ENCODE measurements around the gene RANBP1. TPM values are rescaled to one million over a fixed set of nuclear protein-coding genes. Genes with fewer than 3 reads are reported as not detected.

Gene RANBP1
- polyA plus RNA-seq, 1 donor from 2014 or later, result 110 TPM

DNA sequence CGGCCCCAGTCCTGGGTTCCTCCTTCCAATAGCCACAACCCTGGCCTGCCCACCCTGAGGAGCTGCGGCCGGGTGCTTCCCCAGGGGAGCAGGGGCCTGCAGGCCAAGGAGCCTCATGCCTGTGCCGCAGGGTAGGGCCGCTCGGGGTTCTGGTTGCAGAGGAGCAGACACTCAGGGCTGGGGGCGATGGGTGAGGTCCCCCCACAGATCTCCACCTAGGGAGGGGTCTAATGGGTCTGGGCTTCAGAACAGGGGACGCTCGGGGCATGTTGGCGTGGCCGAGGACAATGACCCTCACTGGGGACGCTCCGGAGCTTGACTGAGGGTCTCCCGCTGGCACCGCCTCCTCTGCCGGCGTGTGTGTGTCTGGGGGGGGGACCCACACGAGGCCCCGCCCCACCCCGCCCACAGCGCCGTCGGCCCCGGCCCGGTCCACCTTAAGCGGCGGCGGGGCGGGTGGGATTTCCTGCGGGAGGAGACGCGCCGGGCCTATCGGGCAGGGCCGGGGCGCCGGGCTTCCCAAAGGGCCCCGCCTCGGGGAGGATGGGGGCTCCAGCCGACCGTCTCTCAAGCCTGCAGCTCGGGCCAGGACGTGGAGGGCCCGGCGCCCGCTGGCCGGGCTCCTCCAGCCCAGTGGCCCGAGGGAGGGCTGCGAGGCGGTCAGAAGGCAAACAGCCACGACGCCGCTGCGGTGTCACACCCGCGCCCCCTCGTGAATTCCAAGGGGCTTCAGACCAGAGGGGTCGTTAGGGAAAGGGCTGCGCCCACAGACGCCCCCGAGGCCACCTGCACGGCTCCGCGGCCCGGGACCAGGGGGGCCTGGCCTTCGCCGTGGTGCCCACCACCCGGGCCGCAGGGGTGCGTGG is 15.1 kb downstream of the RANBP1 start:
- no peaks in the 10 kb centered on the region for H3K27me3 Mint-ChIP-seq
- H3K4me1 Mint-ChIP-seq, result peaks cover 3 to 7% (median 4%) of the 10 kb centered on the region in 3 donors
- H3K9me3 Mint-ChIP-seq, result no peaks in the 10 kb centered on the region
- peak overlapping the region; percentile 65 to 83 (median 80) for H3K4me3 Mint-ChIP-seq
- no peaks in the 10 kb centered on the region for H3K36me3 Mint-ChIP-seq
- peak overlapping the region in 2 of 3 donors; percentile 78 to 79 for H3K27ac Mint-ChIP-seq

DNA sequence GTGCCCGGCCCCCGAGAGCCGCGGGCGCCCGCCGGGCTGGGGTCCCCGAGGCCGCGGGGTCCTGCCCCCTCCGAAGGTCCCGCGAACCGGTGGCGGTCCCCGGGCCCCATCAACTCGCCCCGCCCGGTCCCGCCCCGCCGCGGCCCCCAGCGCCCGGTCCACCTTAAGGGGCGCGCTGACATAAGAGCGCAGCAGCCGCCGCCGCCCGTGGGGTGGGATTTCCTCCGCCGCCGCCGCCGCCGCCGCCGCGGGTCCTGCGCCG is 15.6 kb downstream of the RANBP1 start, which contains the start of gene ZDHHC8:
Gene ZDHHC8 (plus strand): TSS at position 208 of the 262 bp plus-strand sequence. CDS start 144 bp downstream, outside the sequence.
- Mint-ChIP-seq H3K9me3 (no peaks in the 10 kb centered on the region), H3K36me3 (no peaks in the 10 kb centered on the region), H3K4me3 (peak within 1 kb of the TSS; percentile 75 to 91 (median 82)), H3K27ac (peak within 1 kb of the TSS in 2 of 3 donors; percentile 31 to 78), H3K4me1 (peaks cover 4 to 11% (median 6%) of the 10 kb centered on the region in 3 donors), H3K27me3 (no peaks in the 10 kb centered on the region)

DNA sequence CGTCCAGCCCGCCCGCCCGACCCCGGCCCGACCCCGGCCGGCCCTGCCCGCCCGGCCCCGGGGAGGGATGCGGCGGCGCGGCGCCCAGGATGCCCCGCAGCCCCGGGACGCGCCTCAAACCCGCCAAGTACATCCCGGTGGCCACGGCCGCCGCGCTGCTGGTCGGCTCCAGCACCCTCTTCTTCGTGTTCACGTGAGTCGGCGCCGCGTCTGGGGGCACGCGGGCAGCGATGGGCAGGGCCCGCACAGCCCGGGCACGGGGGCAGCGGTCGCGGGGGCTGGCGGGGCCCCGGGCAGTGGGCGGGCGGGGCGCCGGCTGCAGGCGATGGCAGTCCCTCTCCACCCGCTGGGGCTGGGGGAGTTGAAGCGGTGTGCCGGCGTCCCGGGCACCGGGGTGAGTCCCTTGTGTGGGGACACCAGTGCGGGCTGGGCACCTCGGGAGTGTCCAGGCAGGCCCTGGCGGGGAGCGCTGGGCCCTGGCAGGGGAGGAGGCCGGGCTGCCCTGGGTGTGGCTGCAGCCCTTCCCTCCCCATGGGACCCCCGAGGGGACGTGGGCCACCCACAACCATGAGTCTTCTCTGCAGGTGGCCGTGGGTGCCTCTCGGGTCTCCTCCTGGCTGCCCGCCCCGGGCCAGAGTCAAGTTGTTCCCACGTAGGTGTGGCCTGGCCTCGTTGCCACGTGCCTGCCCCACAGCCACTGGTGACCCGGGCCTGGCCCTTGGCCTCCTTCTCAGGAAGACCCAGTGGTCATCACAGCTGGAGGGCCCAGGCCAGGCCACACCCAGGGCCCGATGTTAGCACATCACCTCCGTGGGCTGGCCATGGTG is 16.2 kb downstream of the RANBP1 start:
- H3K27ac Mint-ChIP-seq, result no peak overlapping the region
- no peaks in the 10 kb centered on the region for H3K36me3 Mint-ChIP-seq
- H3K4me3 Mint-ChIP-seq, result peak overlapping the region in 3 of 4 donors; percentile 75 to 91 (median 82)
- no peaks in the 10 kb centered on the region for H3K9me3 Mint-ChIP-seq
- no peaks in the 10 kb centered on the region for H3K27me3 Mint-ChIP-seq
- peaks cover 4 to 12% (median 6%) of the 10 kb centered on the region in 3 donors for H3K4me1 Mint-ChIP-seq

DNA sequence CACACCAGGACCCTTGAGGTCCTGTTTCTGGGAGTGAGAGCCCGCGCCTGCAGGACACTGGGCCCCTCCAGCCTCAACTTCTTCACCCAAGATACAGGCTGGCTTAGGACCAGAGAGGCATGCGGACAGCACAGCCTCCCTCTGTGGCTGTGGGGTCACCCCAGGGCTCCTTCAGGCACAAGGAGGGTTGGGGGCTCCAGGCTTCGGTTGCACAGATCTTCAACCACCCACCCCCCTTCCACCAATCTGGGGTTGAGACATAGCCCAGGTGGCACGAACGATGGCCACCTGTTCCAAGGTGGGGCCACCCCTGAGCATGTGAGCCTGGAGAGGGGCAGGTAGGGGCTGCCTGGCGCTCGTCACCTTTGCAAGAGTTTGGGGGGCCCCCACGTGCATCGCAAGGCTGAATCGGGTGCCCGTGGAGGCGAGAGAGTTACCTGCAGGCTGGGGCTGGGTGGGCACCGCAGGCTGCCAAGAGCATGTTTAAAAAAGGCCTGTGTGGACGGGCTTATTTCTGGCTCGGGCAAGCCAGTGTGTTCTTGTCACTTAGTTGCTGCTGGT is 16.9 kb downstream of the RANBP1 start:
- H3K4me1 Mint-ChIP-seq, result peaks cover 4 to 12% (median 10%) of the 10 kb centered on the region in 3 donors
- no peaks in the 10 kb centered on the region for H3K27me3 Mint-ChIP-seq
- H3K9me3 Mint-ChIP-seq, result no peaks in the 10 kb centered on the region
- peak overlapping the region; percentile 75 to 91 (median 86) for H3K4me3 Mint-ChIP-seq
- H3K36me3 Mint-ChIP-seq, result no peaks in the 10 kb centered on the region
- peak overlapping the region in 1 of 3 donors; percentile 31 for H3K27ac Mint-ChIP-seq

DNA sequence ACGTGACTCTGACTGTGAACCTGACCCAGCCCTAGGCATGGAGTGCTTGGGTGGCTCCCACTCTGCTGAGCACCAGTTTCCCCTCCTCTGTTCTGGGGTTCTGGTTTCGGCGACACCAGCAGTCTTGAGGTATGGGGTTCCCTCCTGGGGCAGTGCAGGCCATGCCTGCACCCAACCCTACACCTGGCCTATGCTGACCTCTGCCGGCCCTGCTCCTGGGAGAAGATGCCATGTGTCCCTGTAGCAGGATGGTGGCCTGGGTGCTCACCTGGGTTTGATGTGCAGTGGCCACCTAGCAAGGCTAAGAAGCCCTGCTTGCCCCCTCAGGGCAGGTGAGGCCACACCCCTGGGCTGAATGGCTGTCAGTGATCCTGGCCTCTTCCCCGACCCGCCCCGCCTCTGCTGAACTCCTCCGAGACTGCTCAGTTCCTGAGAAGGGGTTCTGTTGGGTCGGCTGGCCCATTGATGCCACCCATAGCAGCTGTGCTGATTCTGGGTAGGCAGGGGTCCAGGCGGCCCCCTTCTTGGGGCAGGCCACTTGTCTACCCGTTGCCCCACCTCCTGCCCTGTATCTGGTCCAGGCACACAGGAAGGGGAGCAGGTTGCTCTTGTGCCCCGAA is 18.1 kb downstream of the RANBP1 start:
- H3K4me1 Mint-ChIP-seq, result peaks cover 4 to 12% (median 10%) of the 10 kb centered on the region in 3 donors

DNA sequence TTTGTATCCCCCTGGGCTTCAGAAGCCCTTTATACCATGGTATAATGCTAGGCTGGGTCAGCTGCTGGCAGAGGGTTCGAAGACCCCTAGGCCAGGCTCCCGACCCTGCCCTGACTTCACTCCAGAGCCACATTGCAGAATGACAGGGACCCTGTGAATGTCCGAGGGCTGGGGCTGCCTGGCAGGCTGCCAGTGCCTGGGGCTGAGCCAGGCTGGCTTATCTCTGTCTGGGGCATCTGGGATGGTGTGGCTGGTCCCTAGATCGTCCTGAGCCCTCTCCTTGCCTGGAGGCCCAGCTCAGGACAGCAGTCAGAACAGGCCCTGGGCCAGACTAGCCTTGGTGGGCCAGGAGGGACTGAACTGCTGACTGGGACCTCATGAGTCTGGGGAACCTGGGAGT is 19.4 kb downstream of the RANBP1 start:
- H3K4me1 Mint-ChIP-seq, result peaks cover 4 to 11% (median 10%) of the 10 kb centered on the region in 3 donors
- H3K4me3 Mint-ChIP-seq, result peak overlapping the region in 1 of 4 donors; percentile 61
- no peaks in the 10 kb centered on the region for H3K9me3 Mint-ChIP-seq
- H3K27ac Mint-ChIP-seq, result no peak overlapping the region
- H3K36me3 Mint-ChIP-seq, result no peaks in the 10 kb centered on the region
- no peaks in the 10 kb centered on the region for H3K27me3 Mint-ChIP-seq

More for the DNA sequence above, 18.1 kb downstream of the RANBP1 start:
- Mint-ChIP-seq H3K9me3 (no peaks in the 10 kb centered on the region), H3K27me3 (no peaks in the 10 kb centered on the region), H3K27ac (no peak overlapping the region), H3K4me3 (peak overlapping the region; percentile 57 to 91 (median 68)), H3K36me3 (no peaks in the 10 kb centered on the region)

DNA sequence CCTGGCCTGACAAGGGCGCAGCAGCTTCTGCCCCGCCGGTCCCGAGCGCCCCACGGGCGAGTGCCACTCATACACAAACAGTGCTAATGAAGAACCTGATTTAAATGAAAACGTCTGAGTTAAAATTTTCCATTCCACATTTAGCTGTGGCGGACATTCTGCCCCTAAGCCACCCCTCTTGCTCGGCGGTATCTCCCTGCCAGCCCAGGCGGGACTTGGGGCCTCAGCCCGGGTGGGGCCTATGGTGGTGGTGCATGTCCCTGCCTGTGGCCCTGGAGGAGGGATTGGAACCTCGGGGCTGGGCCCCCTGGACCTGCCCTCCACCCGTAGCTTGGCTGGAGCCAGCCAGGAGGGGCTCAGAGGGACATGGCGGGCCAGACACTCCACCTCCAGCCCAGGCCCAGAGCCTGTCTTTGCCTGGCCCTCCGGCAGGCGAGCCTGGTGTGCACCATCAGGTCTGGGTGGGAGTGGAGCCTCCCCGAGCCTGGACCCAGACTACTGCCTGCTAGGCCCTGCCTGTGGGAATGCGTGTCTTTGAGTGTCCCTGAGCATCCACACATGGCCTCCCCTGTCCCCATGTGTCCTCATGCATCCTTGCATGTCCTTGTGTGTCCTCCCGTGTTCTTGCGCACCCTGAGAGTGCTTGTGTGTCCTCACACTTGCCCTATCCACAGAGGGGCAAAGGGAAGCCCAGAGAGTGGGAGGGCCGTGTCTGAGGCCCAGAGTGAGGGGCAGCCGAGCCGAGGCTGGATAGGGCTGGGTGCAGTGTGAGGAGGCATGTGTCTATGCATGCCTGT is 20.1 kb downstream of the RANBP1 start:
- no peaks in the 10 kb centered on the region for H3K27me3 Mint-ChIP-seq
- H3K4me1 Mint-ChIP-seq, result peaks cover 4 to 11% (median 10%) of the 10 kb centered on the region in 3 donors
- peak overlapping the region in 1 of 4 donors; percentile 61 for H3K4me3 Mint-ChIP-seq
- peak overlapping the region in 1 of 3 donors; percentile 84 for H3K27ac Mint-ChIP-seq
- H3K9me3 Mint-ChIP-seq, result no peaks in the 10 kb centered on the region
- no peaks in the 10 kb centered on the region for H3K36me3 Mint-ChIP-seq

DNA sequence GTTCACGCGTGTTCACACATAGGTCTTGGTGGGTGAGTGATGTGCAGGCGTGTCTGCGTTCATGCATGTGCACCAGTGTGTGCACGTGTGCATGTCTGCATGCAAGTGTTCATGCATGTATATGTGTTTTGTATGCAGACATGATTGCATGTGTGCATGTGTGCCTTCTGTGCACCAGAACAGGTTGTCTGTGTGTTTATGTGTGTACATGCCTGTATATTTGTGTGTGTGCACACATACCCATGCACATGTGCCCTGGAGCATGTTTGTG is 20.6 kb downstream of the RANBP1 start:
- no peaks in the 10 kb centered on the region for H3K36me3 Mint-ChIP-seq
- H3K9me3 Mint-ChIP-seq, result no peaks in the 10 kb centered on the region
- peak overlapping the region in 1 of 4 donors; percentile 27 for H3K4me3 Mint-ChIP-seq
- H3K4me1 Mint-ChIP-seq, result peaks cover 4 to 11% (median 10%) of the 10 kb centered on the region in 3 donors
- H3K27me3 Mint-ChIP-seq, result no peaks in the 10 kb centered on the region
- peak overlapping the region in 1 of 3 donors; percentile 84 for H3K27ac Mint-ChIP-seq

DNA sequence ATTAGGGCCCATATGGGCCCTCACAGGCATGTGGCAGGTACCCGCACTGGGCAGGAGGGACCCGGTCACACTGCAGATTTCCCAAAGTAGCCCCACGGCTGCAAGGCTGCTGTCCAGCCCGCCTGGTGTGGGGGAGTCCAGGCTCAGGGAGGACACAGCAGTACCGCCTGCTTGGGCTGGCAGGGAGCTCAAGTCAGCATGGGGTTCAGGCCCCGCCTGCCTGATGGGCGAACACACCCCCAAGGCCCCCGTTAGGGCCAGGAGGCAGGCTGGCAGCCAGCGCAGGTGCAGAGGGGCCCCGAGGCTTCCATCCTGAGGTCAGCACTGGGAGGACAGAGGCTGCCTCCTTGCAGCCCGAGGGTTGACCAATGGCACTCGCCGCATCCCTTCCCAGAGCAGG is 21.2 kb downstream of the RANBP1 start:
- Mint-ChIP-seq H3K36me3 (no peaks in the 10 kb centered on the region), H3K9me3 (no peaks in the 10 kb centered on the region), H3K27me3 (no peaks in the 10 kb centered on the region), H3K4me3 (no peak overlapping the region), H3K4me1 (peaks cover 4 to 11% (median 10%) of the 10 kb centered on the region in 3 donors), H3K27ac (no peak overlapping the region)

DNA sequence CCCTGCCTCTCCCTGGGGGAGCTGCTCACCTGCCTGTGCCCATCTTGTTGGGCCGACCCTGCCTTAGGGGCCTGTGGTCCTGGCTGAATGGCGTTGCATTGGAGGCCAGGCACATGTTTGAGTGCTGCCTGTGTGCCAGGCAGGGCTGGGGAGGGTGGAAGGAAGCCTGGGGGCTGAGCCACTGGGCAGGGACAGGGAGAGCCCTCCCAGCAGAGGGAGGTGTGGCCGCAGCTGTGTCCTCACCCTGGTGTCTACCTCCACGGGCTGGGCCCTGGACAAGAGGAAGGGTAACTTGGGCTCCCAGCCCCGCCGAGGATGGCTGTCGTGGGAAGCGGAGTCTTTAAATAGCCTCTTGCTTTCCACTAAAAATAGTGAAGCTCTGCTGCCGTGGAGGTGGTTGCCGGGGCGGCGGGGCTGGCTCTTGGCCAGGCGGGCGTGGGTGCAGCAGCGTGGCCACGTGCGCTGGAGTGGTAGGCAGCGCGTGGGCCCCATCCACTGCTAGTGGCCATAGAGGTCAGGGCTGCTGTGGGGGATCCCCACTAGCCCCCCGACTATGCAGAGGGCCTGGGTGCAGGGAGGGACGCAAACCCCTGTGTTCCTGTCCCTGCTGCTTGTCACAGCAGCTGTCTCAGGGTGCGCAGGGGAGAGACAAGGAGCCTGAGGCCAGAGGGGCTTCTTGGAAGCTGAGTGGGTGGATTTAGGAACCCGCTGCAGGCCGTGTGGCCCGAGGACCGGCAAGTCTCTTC is 21.9 kb downstream of the RANBP1 start:
- Mint-ChIP-seq H3K27ac (peak overlapping the region in 1 of 3 donors; percentile 83), H3K27me3 (no peaks in the 10 kb centered on the region), H3K4me3 (no peak overlapping the region)

DNA sequence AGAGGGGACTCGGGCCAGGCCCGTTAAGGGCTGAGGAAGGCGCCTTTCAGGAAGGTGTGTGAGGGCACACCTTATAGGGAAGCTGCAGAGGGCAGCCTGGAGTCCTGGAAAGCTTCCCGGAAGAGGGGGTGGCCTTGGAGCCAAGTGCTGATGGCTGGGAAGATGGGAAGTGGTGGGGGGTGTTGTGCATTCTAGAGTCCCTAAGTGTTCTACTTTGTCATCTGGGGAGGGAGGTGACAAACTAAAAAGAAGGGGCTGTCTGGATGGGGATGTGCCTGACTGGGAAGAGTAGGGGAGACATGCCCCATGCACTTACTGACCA is 22.5 kb downstream of the RANBP1 start:
- H3K4me3 Mint-ChIP-seq, result peak overlapping the region in 1 of 4 donors; percentile 49
- no peak overlapping the region for H3K27ac Mint-ChIP-seq
- peaks cover 4 to 11% (median 6%) of the 10 kb centered on the region in 3 donors for H3K4me1 Mint-ChIP-seq
- H3K27me3 Mint-ChIP-seq, result no peaks in the 10 kb centered on the region
- H3K9me3 Mint-ChIP-seq, result no peaks in the 10 kb centered on the region
- H3K36me3 Mint-ChIP-seq, result no peaks in the 10 kb centered on the region

More for the DNA sequence above, 21.9 kb downstream of the RANBP1 start:
- H3K9me3 Mint-ChIP-seq, result no peaks in the 10 kb centered on the region
- H3K4me1 Mint-ChIP-seq, result peaks cover 4 to 11% (median 10%) of the 10 kb centered on the region in 3 donors
- H3K36me3 Mint-ChIP-seq, result no peaks in the 10 kb centered on the region

DNA sequence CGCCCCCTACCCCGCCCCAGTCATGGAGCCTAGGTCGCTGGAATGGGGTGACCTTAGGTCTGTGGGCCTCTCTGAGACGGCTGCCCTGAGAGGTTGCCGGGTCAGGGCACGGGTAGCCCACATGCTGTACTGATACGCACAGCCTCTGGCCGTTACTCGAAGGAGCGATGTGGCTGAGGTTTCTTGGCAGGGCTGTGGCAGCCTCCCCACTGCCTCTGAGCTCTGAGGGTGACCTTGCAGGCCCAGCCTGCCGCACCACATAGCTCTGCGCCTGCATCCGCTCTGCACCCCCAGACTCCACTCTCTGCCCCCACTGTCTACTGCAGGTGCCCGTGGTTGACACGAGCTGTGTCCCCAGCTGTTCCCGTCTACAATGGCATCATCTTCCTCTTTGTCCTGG is 23.0 kb downstream of the RANBP1 start:
- Mint-ChIP-seq H3K27ac (no peak overlapping the region), H3K4me3 (no peak overlapping the region)

DNA sequence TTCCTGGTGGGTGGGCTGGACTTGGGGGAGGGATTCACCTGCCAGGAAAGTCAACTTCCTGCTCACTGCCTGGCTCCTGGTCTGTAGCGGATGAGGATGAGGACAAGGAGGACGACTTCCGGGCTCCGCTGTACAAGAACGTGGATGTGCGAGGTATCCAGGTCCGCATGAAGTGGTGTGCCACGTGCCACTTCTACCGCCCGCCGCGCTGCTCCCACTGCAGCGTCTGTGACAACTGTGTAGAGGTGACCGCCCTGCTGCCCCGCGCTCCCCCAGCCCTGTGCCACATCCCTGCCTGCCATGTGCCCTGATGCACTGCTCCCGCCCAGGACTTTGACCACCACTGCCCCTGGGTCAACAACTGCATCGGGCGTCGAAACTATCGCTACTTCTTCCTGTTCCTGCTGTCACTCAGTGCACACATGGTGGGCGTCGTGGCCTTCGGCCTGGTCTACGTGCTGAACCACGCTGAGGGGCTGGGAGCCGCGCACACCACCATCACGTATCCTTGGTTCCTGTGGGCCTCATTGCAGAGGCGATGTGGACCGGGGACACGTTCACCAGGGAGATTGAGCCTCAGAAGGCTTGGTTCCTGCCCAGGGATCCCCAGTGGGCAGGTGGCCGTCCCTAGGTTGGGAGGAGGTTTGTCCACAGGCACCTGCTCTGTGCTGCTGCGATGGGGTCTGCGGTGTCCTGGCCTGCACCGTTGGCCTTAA is 23.6 kb downstream of the RANBP1 start:
- Mint-ChIP-seq H3K4me1 (peaks cover 1 to 7% (median 6%) of the 10 kb centered on the region in 3 donors), H3K36me3 (no peaks in the 10 kb centered on the region), H3K27me3 (no peaks in the 10 kb centered on the region), H3K27ac (no peak overlapping the region), H3K4me3 (no peak overlapping the region), H3K9me3 (no peaks in the 10 kb centered on the region)

More for the DNA sequence above, 23.0 kb downstream of the RANBP1 start:
- Mint-ChIP-seq H3K27me3 (no peaks in the 10 kb centered on the region), H3K9me3 (no peaks in the 10 kb centered on the region), H3K4me1 (peaks cover 4 to 11% (median 6%) of the 10 kb centered on the region in 3 donors), H3K36me3 (no peaks in the 10 kb centered on the region)

Measured in IgD-negative memory B cell (primary cell).